NCI-H128 (cell line): ENCODE data around the gene CTDP1.

Experiments
- DNase-seq: peaks from one replicate; lab custom pipeline; 2025; ENCODE audit not compliant: unreplicated experiment; lab: John Stamatoyannopoulos, UW

CTDP1 gene

DNA sequence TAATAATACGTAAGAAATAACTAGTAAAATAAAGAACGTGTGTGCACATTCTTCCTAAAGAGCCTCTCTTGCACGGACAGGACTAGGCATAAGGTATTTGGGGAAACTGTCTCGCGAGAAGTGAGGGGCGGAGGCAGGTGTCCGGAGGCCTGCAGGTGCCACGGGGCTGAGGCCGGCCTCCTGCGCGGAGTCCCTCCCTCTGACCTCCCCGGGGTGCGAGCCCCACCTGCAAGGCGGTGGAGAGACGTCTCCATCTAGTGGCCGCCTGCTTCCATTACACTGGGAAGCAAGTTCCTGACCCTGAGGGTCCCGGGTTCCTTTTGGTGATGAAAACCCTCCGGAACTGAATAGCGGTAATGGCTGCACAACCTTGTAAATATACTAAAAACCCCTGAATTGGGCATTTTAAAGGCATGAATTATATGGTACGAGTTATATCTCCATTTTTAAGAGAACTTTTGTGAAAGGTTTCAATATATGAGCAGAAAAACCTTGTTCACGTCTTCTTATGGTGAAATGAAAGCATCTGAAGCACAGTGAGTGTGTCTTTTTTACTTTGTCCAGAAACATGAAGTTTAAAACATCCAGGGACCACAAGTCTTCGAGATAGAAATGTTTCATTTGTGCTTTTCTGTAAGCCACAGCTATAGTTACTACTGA, 35.5 kb upstream of the CTDP1 start:
- peak; percentile 60 for DNase-seq

DNA sequence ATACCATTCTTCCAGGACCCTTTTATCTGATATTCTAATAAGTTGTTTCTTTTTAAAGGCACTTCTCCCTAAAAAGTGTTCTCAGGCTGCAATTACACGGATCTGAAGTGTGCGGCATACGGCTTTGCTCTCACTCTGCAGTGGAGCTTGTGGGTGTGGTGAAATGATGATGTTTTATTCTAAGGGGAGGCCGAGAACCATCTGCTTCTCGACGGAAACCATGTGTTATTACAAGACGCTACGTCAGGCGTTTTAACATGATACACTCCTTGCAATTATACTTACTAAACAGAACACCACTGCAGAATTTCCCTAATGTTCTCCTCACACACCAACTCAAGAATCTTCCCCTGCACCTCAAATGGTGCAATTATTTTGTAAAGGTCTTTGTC, 34.9 kb upstream of the CTDP1 start:
- no peak for DNase-seq

DNA sequence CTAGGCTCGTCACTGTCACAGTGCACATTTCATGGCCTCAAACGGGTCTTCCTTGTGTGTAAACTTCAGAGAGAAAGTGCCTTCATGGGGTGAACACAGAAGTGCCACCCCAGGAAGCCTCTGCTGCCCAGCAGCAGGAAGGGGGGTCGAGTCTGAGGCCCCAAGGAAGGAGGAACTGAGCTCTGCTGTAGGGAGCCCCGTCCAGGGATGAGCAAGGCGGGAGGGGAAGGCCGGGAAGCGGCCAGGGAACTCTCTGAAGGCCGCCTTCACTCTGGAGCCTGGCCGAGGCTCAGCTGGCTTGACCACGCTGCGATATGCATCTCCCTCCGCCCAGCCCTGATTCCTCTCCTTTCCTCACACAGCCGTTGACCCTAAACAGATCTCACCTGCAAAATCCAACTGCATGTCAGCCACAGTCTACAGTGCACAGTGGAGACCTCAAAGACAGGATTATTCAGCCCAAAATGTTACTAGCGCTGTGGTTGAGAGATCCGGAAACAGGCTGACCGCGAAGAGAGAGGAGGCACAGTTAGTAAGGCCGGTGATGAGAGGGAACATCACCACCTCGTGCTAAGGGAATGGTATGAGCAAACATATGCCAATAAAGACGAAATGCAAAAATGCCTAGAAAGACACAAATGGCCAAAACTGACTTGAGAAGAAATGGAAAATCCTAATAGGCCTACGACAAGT, 34.2 kb upstream of the CTDP1 start:
- DNase-seq, result no peak

DNA sequence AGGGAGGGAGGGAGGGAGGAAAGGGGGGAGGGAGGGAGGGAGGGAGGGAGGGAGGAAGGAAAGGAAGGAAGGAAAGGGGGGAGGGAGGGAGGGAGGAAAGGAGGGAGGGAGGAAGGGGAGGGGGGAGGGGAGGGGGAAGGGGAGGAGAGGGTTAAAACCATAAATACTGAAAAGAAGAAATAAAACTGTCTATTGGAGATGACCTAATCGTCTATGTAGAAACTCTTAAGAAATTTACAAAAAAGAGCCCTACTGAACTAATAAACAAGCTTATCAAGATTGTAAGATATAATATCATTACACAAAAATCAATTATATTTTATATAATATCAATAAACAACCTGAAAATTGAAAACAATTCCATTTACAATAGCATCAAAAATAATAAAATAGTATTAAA, 32.3 kb upstream of the CTDP1 start:
- DNase-seq, result no peak

DNA sequence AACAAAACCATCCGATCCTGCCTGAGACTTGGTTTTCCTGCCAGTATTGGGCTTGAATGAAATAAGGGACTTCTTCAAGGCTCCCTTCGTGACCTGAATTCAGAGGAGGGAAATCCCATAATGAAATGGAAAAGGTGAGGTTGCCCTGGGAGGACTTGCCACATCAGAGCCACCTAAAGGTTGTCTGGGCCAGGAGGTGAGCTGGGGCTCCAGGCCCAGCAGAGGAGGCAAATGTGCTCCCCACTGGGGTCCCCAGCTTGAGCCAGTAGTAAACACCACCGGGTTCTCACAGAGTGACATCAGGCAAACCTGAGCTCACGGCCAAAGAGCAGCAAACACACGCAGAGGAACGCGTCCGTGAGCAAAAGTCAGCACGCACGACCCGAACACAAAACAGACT, 28.6 kb upstream of the CTDP1 start:
- no peak for DNase-seq

DNA sequence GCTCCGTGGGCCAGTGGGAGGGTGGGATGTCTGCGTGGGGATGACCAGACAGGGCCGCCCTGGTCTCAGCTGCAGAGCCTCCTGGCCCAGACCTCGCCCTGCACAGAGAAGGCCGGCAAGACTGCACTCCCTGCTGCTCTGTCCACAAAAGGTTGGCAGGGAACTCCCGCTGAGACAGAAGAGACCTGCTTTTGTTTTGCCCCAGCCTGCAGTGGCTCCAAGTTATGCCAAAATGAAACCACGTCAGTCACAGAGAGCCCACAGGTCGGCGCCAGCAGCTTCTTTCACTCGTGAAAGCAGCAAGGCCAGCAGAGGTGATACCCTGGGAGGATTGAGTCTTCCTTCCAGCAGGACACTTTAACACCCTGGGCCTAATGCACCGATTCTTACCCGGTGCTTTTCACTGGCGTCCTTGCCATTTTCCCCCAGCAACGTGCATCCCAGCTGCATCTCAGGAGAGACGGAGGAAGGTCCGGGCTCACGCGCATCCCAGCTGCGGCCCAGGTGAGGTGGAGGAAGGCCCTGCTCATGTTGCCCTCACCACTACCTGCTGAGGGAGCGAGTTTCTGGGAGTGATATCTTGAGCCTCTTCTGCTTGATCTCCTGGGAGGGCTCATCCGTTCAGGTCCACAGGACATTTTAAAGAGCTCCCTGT, 22.1 kb upstream of the CTDP1 start:
- DNase-seq, result no peak

DNA sequence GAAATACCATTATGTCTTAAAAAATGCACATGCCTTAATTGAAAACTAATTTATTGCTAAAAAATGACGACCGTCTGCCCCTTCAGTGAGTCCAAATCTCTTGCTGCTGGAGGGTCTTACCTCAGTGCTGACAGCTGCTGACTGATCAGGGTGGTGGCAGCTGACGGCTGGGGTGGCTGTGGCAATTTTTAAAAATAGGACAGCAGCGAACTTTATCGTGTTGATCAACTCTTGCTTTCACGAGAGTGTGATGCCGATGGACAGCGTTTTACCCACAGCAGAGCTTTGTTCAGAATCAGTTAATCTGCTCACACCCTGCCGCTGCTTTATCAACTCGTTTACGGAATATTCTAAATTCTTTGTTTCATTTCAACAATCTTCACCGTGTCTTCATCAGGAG, 21.2 kb upstream of the CTDP1 start:
- no peak for DNase-seq

DNA sequence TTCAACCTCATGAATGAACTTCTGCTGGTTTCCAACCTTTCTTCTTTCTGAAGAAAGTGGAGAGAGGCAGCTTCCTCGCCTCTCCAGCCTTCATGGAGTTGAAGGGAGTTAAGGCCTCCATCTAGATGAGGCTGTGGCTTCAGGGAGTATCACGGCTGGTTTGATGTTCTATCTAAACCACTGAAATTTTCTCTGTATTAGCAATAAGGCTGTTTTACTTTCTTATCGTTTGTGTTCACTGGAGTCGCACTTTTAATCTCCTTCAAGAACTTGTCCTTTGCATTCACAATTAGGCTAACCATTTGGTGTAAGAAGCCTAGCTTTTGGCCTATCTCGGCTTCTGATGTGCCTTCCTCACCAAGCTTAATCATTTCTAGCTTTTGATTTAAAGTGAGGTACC, 19.9 kb upstream of the CTDP1 start:
- DNase-seq, result no peak

DNA sequence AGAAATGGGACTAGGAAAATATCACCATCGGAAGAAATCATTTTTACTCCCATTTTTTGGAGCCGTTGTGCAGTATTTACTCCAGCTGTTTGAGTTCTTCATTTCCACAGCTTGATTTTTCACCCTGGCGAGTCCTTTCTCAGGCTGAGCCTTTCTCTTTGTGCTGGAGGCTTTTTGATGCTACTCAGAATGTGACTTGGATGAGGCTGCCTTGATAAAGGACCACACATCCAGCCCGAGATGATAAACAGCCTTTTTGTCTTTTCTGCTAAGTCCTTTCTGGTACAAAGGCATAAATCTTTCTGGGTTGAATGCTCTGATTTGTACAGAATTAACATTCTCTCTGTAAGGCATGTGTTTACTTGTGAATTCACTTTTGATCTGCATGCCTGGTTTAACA, 17.6 kb upstream of the CTDP1 start:
- DNase-seq, result no peak

DNA sequence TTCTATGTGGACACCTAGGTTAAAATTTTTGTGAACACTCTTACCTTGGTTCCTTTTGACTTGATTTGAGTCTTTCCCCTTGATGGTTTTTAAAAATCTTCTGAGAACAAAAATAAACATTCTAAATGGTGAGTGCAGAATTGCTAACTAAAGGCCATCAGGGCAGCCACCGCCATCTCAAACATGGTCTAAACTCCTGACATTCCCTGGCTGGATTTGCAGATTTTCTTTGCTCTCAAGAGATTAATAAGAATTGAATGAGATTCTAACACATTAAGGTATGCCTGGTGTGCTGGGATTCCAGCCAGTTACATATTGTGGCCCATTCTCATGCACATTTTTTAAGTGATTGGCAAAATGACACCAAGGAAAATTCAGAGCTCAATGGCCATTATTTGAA, 17.2 kb upstream of the CTDP1 start:
- no peak for DNase-seq

DNA sequence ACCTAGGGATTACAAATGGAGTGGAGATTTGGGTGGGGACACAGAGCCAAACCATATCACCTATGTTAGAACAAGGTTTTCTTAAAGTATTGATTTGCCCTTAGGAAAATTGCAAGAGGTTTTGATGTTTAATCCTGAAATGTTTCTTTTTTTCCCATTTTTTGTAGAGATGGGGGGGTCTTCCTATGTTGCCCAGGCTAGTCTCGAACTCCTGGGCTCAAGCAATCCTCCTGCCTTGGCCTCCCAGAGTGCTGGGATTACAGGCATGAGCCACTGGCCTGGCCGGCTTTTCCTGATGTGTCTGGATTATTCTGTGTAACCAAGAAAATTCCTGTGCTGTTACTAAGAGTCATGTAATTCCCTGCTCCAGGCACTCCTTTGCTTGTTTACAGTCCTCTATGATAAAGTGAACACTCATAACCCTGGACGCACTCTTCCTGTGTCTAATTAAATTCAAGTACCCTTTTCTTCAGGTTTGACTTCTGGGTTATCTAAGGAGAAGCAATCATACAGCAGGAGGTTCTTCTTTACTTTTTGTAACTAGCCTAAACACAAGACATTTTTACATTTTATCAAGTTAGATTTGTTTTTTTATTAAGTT, 15.0 kb upstream of the CTDP1 start:
- DNase-seq, result no peak

DNA sequence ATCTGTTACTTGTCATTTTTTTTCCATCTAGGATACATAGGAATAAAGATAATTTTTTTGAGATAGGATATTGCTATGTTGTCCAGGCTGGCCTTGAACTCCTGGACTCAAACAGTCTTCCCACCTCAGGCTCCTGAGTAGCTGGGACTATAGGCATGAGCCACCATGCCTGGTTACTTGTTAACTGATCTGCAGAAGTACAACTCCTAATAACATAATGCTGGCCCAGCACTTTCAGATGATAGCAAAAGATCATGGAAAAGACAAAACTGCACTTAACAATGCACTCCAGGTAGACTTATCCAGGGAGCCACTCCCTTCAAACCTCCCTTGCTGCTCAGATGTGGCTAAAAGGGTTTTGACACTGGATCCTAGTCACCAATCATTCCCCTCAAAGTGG, 11.4 kb upstream of the CTDP1 start:
- no peak for DNase-seq

DNA sequence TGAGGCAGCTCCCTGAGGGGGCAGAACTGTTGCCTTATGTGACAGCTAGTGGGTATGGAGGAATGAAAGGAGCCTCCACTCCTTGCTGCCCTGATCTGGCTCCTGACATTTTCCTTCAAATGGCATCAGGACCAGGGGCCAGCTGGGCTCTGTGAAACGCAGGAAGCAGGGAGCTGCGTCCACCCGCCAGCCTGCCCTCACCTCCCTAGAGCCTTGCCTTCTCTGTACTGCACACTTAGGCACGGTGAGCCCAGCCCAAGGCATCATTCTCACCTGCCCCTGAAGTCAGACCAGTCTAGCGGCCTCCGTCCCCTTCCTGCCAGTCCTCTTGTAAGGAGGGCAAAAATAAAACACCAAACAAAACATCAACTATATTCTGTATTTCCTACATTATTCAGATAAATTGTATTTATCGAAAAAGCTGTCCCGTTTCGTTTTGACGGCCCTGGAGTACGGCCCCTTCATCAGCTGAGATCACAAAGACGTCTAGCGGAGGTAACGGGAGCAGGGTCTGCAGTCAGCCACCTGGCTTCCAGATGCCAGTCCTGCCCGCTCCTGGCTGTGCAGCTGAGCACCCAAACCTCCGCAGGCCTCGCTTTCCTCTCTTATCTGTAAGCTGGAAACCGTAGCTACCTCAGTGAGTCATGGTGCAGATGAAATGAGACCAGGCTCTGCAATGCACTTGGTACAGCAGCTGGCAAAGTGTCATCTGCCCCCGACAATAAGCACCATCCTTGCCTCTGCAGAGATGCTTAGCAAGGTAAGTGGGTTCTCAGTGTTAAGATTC, 6.9 kb upstream of the CTDP1 start:
- no peak for DNase-seq

DNA sequence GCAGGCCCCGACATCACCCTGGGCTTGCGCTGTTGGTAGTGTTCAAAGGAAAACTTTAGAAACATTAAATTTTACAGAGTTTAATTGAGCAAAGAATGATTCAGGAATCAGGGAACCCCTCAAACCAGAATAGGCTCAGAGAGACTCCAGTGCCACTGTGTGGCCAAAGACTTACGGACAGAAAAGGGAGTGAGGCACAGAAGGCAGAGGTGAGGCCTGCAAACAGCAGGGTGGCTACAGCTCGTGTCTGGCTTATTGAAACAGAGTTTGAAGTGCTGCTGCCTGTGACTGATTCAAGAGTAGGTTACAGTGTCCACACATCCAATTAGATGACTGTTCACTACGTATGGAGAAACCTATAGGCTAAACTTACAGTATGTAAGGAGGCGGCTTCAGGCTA, 2.4 kb upstream of the CTDP1 start:
- DNase-seq, result no peak

DNA sequence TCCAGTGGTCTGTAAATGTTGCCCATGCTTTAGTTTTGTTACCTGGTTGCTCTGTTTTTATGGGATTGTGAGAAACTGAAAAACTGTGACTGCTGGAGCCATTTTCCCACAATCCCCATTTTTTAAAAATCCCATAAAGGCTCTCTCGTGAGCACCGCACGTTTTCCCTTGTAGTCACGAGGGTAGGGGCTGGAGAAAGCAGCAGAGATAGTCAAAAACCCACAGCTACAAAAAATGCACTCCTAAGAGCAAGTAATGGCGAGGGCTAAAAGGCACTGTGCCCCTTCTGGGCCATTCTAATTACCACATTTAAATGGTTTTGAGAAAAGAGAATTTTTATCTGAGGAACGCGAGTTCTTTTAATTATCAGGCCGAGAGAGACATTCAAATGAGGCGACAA, 1.8 kb upstream of the CTDP1 start:
- DNase-seq, result no peak

DNA sequence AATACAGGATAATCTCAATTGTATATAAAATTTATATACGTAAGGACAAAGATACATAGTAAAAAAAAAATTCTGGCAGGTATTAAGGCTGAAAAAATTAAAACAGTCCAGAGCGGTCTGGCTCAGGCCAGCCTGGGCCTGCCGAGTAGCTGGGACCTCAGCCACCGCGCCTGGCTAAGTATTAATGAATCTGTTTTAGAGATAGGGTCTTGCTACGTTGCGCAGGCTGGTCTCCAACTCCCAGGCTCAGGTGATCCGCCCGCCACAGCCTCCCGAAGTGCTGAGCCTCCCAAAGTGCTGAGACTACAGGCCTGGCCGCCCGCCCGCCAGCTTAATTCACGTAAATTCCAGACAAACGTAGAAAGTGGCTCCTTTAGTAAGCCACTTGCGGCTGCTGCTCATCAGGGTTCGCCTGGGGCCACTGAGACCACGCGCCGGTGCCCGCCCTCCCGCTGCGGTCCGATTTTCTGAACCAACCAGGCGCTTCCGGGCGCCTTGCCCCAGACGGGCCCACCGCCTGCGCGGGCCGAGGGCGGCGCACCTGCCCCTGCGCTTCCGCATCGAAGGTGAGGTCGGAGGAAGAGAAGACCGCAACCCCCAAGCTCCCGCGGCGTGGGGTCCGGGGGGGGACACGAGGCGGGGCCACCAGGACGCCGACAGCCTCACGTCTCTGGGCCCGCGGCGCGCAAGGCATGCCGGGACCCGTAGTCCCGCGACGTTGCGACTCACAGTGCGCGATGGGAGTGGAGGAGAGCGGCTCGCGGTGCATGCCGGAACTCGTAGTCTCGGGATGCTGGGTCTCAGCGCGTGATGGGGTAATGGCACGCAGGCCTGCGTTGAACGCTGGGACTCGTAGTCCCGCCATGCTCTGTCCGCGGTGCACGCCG, 695 bp upstream of the CTDP1 start:
- DNase-seq, result peak; percentile 99

DNA sequence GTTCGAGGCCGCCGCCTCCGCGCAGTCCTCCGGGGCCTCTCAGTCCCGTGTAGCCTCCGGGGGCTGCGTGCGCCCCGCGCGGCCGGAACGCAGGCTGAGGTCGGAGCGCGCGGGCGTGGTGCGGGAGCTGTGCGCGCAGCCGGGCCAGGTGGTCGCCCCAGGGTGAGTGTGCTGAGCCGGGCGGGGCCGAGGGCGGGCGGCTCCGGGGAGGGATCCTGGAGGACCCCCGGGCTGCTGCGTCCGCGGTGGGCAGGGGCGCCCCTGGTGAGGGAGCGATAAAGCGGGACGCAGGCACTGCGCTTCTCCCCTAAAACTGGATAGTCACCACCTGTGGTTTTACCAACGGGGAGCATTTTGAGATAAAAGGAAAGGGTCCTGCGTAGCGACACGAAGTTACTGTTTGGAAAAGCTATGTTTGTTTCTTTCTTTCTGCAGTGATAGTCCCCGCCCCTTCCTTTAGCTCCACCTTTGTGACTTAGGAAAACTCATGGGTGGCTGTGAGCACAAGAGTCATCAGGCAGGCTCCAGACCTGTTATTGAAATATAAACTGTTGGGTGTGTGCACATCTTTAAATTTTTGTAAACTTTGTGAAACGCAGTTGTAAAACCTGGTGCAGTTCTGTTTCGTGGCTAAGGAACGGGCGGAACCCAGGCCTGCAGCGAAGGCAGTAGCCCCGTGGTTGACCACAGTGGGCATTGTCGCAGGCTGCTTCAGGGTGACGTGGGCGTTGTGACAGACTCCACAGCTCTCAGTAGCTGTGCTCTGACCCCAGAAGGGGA, 687 bp downstream of the CTDP1 start:
- DNase-seq, result no peak

DNA sequence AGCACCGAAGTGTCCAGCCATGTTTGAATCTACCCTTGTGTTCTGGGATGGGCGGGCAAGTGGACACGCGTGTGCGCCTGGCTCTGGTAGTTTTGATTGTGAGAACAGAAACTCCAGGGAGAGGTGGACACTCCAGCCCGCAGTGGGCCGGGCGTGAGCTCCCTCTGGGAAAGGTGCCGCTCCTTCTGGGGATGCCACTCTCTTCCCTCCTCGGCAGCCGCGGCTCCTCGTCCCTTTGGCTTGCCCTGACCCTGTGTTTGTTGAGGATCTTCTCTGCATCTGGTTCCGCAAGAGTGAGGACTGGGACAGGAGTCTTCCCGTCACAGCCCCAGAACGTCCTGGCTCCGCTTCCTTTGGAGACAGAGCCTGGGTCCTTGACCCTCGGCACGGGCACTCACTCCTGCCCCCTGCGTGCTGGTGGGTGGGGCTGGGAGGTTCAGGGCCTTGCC, 1.3 kb downstream of the CTDP1 start:
- DNase-seq, result no peak
